ENCODE data around the gene CDKL1. TPM values are rescaled to one million over a fixed set of nuclear protein-coding genes. Genes with fewer than 3 reads are reported as not detected.
"Not testable (repeated sequence)": the region's sequence is repeated elsewhere in the genome, so short reads cannot be mapped to it uniquely, and the experiment has no call there.

Gene CDKL1
- total RNA-seq, 4 donors from 2014 or later: 15.3 to 36.8 (median 28.2) TPM

DNA sequence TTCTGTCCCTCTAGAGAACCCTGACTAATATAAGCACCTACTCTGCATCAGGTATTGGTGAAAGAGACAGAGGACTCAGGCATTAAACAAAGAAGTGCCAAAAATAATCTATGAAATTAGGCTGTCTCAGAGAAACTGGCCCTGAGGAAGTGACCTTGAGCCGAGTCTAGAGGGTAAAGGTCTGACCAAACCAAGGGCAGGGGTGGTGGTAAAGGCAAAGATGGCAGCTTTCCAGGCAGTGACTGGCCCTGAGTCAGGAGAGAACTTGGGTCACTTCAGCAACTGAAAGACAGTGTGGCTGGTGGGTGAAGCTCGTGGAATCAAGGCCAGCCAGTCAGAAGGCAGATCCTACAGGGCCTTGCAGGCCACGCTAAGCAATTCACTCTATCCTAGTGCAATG is 30.6 kb downstream of the CDKL1 start:
- Histone ChIP-seq H3K9me3 (no peaks in the 10 kb centered on the region), H3K4me1 (peaks cover 3 to 35% (median 29%) of the 10 kb centered on the region in 4 donors), H3K36me3 (no peaks in the 10 kb centered on the region), H3K27me3 (no peaks in the 10 kb centered on the region), H3K27ac (peak overlapping the region; percentile 58 to 71 (median 68)), H3K4me3 (no peak overlapping the region)
- in situ Hi-C loops (cut with MboI; ENCODE audit: low pct_ligation_motif_present in 1 of 4, low pct_unique_long_range_greater_than_20kb in 1 of 4, low sequenced_read_pairs in 3 of 4): no loop called here
- WGBS, 2 donors (ENCODE audit: low coverage in 1 of 2): 74 to 79% methylated on average over 3 of the region's 3 CpGs
- intact Hi-C loops (cut with DNase I; ENCODE audit: low total_unique reads): no loop called here
- TF ChIP-seq POLR2AphosphoS5 (IDR thresholded peaks at IDR 0.05): peak in 1 of 3 donors; percentile 17
- TF ChIP-seq, protein P1, sequence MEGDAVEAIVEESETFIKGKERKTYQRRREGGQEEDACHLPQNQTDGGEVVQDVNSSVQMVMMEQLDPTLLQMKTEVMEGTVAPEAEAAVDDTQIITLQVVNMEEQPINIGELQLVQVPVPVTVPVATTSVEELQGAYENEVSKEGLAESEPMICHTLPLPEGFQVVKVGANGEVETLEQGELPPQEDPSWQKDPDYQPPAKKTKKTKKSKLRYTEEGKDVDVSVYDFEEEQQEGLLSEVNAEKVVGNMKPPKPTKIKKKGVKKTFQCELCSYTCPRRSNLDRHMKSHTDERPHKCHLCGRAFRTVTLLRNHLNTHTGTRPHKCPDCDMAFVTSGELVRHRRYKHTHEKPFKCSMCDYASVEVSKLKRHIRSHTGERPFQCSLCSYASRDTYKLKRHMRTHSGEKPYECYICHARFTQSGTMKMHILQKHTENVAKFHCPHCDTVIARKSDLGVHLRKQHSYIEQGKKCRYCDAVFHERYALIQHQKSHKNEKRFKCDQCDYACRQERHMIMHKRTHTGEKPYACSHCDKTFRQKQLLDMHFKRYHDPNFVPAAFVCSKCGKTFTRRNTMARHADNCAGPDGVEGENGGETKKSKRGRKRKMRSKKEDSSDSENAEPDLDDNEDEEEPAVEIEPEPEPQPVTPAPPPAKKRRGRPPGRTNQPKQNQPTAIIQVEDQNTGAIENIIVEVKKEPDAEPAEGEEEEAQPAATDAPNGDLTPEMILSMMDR (IDR thresholded peaks at IDR 0.05): no peak
- DNase-seq: peak; percentile 66

DNA sequence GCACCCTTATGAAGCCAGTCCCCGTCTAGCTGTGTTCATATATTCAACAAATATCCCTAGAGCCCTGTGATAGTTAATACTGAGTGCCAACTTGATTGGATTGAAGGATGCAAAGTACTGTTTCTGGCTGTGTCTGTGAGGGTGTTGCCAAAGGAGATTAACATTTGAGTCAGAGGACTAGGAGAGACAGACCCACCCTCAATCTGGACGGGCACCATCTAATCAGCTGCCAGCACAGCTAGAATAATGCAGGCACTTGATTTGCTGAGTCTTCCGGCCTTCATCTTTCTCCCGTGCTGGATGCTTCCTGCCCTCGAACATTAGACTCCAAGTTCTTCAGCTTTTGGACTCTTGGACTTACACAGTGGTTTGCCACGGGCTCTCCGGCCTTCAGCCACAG is 31.1 kb downstream of the CDKL1 start:
- intact Hi-C loops (cut with DNase I; ENCODE audit: low total_unique reads); H3K4me3 ChIP-seq; H3K9me3 ChIP-seq; H3K27me3 ChIP-seq; H3K36me3 ChIP-seq; DNase-seq; in situ Hi-C loops (cut with MboI; ENCODE audit: low pct_ligation_motif_present in 1 of 4, low pct_unique_long_range_greater_than_20kb in 1 of 4, low sequenced_read_pairs in 3 of 4): not testable (repeated sequence)
- Histone ChIP-seq H3K4me1 (peaks cover 3 to 35% (median 29%) of the 10 kb centered on the region in 4 donors), H3K27ac (peak overlapping the region; percentile 58 to 71 (median 68))
- WGBS, 2 donors (ENCODE audit: low coverage in 1 of 2): 85 to 86% methylated on average over 6 to 7 of the region's 7 CpGs

DNA sequence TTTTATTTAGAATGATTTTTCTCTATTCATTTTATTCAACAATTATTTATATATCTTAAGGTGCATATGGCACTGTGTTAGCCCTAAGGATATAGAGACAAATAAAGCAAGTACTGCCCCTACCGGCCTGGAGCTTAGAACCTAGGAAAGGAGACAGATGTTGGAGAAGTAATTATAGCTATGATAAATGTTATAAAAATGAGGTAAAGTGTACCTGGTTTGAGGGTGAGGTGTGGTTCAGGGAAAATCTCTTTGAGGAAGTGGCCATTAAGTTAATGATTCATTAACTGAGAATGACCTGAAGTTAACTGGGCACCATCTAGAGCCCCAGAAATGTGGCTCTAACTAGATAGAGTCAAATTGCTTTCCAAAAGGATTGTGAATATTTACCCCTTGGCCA is 31.9 kb downstream of the CDKL1 start:
- TF ChIP-seq EP300 (IDR thresholded peaks at IDR 0.05; ENCODE audit: low read depth) (no peak), POLR2A (IDR thresholded peaks at IDR 0.05) (no peak), POLR2AphosphoS5 (IDR thresholded peaks at IDR 0.05) (no peak)
- TF ChIP-seq, protein P1 (IDR thresholded peaks at IDR 0.05): peak in 4 of 5 experiments; percentile 19 to 60 (median 42)
- 36 to 46% methylated on average over 1 of the region's 1 CpG for WGBS, 2 donors (ENCODE audit: low coverage in 1 of 2)
- DNase-seq: peak; percentile 41

DNA sequence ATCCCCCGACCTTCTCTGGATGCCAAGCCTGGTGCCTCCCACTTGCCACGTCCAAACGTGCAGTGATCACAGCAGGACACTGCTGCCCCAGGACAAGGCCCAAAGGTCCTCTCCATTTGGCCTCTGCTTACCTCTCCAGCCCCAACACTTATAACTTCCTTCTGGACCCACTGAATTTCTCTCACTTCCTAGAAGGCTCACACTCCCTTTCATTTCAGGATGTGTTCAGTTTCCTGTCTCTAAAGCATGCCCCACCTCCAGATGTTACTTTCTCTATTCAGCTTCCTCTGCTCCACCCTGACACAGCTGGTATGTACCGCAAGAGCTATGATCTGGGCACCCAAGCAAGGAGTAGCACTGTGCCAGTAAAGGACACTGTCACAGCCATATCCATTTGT is 33.0 kb downstream of the CDKL1 start:
- TF ChIP-seq EP300 (IDR thresholded peaks at IDR 0.05; ENCODE audit: low read depth) (no peak), POLR2AphosphoS5 (IDR thresholded peaks at IDR 0.05) (peak in 2 of 3 donors; percentile 6 to 34)
- peaks cover 3 to 31% (median 26%) of the 10 kb centered on the region in 4 donors for H3K4me1 ChIP-seq
- peak overlapping the region; percentile 58 to 75 (median 68) for H3K27ac ChIP-seq
- peak overlapping the region in 1 of 4 donors; percentile 9 for H3K4me3 ChIP-seq
- intact Hi-C loops (cut with DNase I; ENCODE audit: low total_unique reads) (no loop called here), in situ Hi-C loops (cut with MboI; ENCODE audit: low pct_ligation_motif_present in 1 of 4, low pct_unique_long_range_greater_than_20kb in 1 of 4, low sequenced_read_pairs in 3 of 4) (no loop called here)
- DNase-seq: peak; percentile 48
- H3K27me3 ChIP-seq: no peaks in the 10 kb centered on the region
- no peaks in the 10 kb centered on the region for H3K9me3 ChIP-seq
- 26 to 44% methylated on average over 1 to 4 of the region's 4 CpGs for WGBS, 2 donors (ENCODE audit: low coverage in 1 of 2)
- H3K36me3 ChIP-seq: no peaks in the 10 kb centered on the region

More for the DNA sequence above, 31.9 kb downstream of the CDKL1 start:
- Histone ChIP-seq H3K4me1 (peaks cover 3 to 35% (median 29%) of the 10 kb centered on the region in 4 donors), H3K9me3 (no peaks in the 10 kb centered on the region), H3K36me3 (no peaks in the 10 kb centered on the region), H3K4me3 (no peak overlapping the region), H3K27me3 (no peaks in the 10 kb centered on the region), H3K27ac (peak overlapping the region; percentile 58 to 75 (median 68))
- intact Hi-C loops (cut with DNase I; ENCODE audit: low total_unique reads) (no loop called here), in situ Hi-C loops (cut with MboI; ENCODE audit: low pct_ligation_motif_present in 1 of 4, low pct_unique_long_range_greater_than_20kb in 1 of 4, low sequenced_read_pairs in 3 of 4) (no loop called here)

DNA sequence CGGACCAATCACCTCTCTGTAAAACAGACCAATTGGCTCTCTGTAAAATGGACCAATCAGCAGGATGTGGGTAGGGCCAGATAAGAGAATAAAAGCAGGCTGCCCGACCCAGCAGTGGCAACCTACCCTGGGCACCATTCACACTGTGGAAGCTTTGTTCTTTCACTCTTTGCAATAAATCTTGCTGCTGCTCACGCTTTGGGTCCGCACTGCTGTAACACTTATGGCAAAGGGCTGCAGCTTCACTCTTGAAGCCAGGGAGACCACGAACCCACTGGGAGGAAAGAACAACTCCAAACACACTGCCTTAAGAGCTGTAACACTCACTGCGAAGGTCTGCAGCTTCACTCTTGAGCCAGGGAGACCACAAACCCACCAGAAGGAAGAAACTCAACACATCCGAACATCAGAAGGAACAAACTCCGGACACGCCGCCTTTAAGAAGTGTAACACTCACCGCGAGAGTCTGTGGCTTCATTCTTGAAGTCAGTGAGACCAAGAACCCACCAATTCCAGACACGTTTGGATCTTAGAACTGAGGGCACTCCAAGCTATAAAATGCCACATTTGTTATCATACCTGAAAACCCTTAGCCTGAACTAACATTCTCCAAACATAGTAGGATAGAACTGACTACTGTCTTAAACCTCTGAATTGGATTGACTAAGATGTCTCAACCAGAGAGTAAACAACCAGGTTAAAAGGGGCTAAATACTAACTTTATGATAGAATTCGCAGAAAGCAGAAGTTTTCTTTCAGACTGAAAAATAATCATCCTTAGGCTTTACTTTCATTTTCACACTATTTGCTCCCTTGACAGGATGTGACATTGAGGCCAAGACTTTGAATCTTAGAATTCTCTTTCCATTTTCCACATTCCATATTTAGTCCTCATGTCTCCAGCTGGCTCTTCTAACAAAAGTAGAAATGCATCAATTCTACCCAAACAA is 33.6 kb downstream of the CDKL1 start:
- intact Hi-C loops (cut with DNase I; ENCODE audit: low total_unique reads): no loop called here
- in situ Hi-C loops (cut with MboI; ENCODE audit: low pct_ligation_motif_present in 1 of 4, low pct_unique_long_range_greater_than_20kb in 1 of 4, low sequenced_read_pairs in 3 of 4): no loop called here
- H3K9me3 ChIP-seq: no peaks in the 10 kb centered on the region
- peaks cover 0 to 3% (median 0%) of the 10 kb centered on the region in 4 donors for H3K36me3 ChIP-seq
- no peak for DNase-seq
- peaks cover 3 to 31% (median 25%) of the 10 kb centered on the region in 4 donors for H3K4me1 ChIP-seq
- H3K27ac ChIP-seq: peak overlapping the region; percentile 58 to 75 (median 68)
- 38 to 71% methylated on average over 1 to 14 of the region's 14 CpGs for WGBS, 2 donors (ENCODE audit: low coverage in 1 of 2)
- no peaks in the 10 kb centered on the region for H3K27me3 ChIP-seq
- H3K4me3 ChIP-seq: peak overlapping the region in 1 of 4 donors; percentile 9
- TF ChIP-seq EP300 (IDR thresholded peaks at IDR 0.05; ENCODE audit: low read depth): no peak
- TF ChIP-seq POLR2A (IDR thresholded peaks at IDR 0.05): no peak
- no peak for TF ChIP-seq POLR2AphosphoS5 (IDR thresholded peaks at IDR 0.05)
- TF ChIP-seq, protein P1 (IDR thresholded peaks at IDR 0.05): no peak

DNA sequence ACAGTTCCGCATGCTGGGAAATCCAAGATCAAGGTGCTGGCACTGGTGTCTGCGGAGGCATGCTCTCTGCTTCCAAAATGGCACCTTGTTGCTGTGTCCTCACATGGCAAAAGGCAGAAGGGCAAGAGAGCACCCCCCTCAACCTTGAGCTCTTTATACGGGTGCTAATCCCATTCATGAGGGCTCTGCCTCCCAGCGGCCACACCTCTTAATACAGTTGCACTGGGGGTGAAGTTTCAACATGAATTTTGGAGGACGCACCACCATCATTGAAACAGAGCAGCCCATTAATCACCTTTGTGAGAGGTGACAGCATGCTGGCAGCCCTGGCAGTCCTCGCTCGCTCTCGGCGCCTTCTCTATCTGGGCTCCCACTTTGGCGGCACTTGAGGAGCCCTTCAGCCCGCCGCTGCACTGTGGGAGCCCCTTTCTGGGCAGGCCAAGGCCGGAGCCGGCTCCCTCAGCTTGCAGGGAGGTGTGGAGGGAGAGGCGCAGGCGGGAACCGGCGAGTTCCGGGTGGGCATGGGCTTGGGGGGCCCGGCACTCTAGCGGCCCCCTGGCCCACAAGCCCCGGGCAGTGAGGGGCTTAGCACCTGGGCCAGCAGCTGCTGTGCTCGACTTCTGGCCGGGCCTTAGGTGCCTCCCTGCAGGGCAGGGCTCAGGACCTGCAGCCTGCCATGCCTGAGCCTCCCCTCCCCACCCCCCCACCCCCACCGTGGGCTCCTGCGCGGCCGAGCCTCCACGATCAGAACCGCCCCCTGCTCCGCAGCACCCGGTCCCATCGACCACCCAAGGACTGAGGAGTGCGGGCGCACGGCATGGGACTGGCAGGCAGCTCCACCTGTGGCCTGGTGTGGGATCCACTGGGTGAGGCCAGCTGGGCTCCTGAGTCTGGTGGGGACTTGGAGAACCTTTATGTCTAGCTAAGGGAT is 34.9 kb downstream of the CDKL1 start:
- H3K4me3 ChIP-seq; H3K27me3 ChIP-seq; H3K36me3 ChIP-seq; in situ Hi-C loops (cut with MboI; ENCODE audit: low pct_ligation_motif_present in 1 of 4, low pct_unique_long_range_greater_than_20kb in 1 of 4, low sequenced_read_pairs in 3 of 4); H3K27ac ChIP-seq; intact Hi-C loops (cut with DNase I; ENCODE audit: low total_unique reads); H3K9me3 ChIP-seq; DNase-seq: not testable (repeated sequence)
- 97 to 100% methylated on average over 2 to 28 of the region's 36 CpGs for WGBS, 2 donors (ENCODE audit: low coverage in 1 of 2)
- peaks cover 3 to 31% (median 25%) of the 10 kb centered on the region in 4 donors for H3K4me1 ChIP-seq
